WERI-Rb-1 (cell line): ENCODE measurements around the gene GMEB2.

Source experiments
- DNase-seq: peaks from one replicate; pipeline ENCODE4 v3.0.0-alpha.2; 2020
- H3K27ac ChIP-seq: fragments of 250-450 bp; sonication (Bioruptor Pico); 2 replicates; pipeline ENCODE4 v1.5.1; 2020; ENCODE audit warnings: mild to moderate bottlenecking, moderate library complexity
- H3K27me3 ChIP-seq: fragments of 250-450 bp; sonication (Bioruptor Pico); 2 replicates; pipeline ENCODE4 v1.5.1; 2021; ENCODE audit warnings: mild to moderate bottlenecking, low read depth, moderate library complexity; ENCODE audit not compliant: insufficient read depth, severe bottlenecking
- H3K36me3 ChIP-seq: fragments of 250-450 bp; sonication (Bioruptor Pico); 2 replicates; pipeline ENCODE4 v1.5.1; 2020; ENCODE audit warnings: mild to moderate bottlenecking, moderate library complexity
- H3K4me3 ChIP-seq: 2 replicates; pipeline ENCODE4 v1.5.1; 2011; ENCODE audit warnings: low read depth, mild to moderate bottlenecking, control low read depth, low read length
- H3K9me3 ChIP-seq: fragments of 250-450 bp; sonication (Bioruptor Pico); 2 replicates; pipeline ENCODE4 v1.5.1; 2021; ENCODE audit warnings: mild to moderate bottlenecking, moderate library complexity; ENCODE audit not compliant: severe bottlenecking
- TF ChIP-seq, protein P1 (sequence below): IDR thresholded peaks from 2 replicates; pipeline ENCODE4 v1.5.1; 2011; ENCODE audit warnings: low read depth, mild to moderate bottlenecking, control low read depth, inconsistent platforms, low read length

GMEB2 gene

DNA sequence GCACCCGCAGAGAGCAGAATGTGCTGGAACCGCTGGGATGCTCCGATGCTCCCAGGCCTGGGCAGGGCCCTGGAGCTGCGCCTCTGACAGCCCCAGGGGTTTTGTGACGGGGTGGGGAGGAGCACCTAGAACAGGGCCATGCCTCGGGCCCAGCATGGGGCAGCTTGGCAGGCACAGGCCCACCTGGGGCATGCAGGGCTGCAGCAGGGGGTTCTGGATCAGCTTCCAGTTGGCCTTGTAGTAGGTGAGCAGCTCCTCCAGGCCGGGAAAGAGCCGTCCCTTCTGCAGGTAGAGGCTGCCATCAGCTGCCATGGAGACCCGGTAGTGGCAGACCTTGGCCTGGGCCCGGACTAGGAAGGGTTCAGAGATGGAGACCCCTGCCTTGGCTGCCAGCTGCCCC, 83.8 kb downstream of the GMEB2 start:
- Histone ChIP-seq H3K9me3 (no peaks in the 10 kb centered on the region), H3K27ac (no peak overlapping the region), H3K4me3 (no peak overlapping the region), H3K36me3 (no peaks in the 10 kb centered on the region), H3K27me3 (no peaks in the 10 kb centered on the region)
- TF ChIP-seq, protein P1, sequence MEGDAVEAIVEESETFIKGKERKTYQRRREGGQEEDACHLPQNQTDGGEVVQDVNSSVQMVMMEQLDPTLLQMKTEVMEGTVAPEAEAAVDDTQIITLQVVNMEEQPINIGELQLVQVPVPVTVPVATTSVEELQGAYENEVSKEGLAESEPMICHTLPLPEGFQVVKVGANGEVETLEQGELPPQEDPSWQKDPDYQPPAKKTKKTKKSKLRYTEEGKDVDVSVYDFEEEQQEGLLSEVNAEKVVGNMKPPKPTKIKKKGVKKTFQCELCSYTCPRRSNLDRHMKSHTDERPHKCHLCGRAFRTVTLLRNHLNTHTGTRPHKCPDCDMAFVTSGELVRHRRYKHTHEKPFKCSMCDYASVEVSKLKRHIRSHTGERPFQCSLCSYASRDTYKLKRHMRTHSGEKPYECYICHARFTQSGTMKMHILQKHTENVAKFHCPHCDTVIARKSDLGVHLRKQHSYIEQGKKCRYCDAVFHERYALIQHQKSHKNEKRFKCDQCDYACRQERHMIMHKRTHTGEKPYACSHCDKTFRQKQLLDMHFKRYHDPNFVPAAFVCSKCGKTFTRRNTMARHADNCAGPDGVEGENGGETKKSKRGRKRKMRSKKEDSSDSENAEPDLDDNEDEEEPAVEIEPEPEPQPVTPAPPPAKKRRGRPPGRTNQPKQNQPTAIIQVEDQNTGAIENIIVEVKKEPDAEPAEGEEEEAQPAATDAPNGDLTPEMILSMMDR = no peak
- no peak for DNase-seq

DNA sequence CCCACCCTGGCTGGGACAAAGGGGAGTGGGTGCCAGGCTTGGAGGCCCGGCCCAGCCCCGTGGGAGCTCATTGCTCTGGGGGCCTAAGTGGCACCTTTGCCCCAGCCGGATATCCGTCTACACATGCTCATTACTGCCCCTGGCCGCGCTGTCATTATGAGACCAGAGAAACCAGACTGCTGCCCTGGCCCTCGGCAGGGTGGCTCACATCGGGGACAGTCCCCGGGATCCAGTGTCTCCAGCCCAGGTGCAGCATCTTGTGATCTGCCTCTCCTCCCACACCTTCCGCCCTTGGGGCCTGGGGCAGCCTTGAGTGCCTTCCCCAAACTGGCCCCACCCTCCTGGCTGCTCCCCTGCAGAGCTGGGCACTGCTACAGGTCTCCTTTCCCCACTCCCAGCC, 84.2 kb downstream of the GMEB2 start:
- TF ChIP-seq, protein P1 = no peak
- Histone ChIP-seq H3K27me3 (no peaks in the 10 kb centered on the region), H3K36me3 (no peaks in the 10 kb centered on the region), H3K9me3 (no peaks in the 10 kb centered on the region), H3K4me3 (no peak overlapping the region), H3K27ac (no peak overlapping the region; the same call in 1 of the 2 replicates)
- DNase-seq = no peak

DNA sequence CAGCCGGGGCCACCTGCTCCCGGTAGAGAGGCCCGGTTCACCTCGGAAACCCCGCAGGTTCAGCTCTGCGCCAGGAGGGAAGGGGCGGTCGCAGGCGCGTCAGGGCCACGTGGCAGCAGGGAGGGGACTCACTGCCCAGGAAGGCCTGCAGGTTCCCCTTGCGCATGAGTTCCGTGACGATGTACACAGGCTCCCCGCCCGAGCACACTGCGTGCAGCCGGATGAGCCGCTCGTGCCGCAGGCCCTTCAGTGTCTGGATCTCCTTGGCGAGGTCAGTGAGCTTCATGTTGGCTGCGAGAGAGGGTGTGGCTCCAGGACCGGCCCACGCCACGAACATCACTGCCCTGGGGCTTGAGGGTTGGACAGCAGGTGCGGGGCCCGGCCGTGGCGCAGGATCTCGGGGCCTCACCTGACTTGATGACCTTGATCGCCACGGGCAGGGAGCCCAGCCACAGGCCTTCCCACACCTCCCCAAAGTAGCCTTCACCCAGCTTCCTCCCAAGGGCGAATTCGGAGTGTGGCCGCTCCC, 84.8 kb downstream of the GMEB2 start:
- Histone ChIP-seq H3K36me3 (no peaks in the 10 kb centered on the region), H3K9me3 (no peaks in the 10 kb centered on the region), H3K27me3 (no peaks in the 10 kb centered on the region), H3K4me3 (no peak overlapping the region), H3K27ac (peak overlapping the region; percentile 48)
- peak; percentile 59 for DNase-seq
- TF ChIP-seq, protein P1 = no peak

DNA sequence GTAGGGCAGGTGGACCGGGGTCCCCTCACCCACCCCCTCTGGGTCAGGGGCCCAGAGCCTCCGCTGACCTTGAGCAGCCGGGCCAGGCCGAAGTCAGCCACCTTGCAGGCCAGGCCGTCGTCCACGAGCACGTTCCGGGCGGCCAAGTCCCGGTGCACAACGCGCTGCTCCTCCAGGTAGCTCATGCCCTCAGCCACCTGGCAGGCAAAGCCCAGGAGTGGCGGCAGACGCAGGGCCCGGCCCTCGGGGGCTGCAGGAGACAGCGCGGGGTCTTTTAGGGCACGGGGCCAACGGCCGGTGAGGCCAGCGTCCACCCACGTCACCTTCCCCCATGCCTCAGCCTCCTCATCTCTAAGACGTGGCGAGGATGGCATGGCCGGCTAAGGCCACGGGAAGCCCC, 85.5 kb downstream of the GMEB2 start:
- H3K36me3 ChIP-seq = no peaks in the 10 kb centered on the region
- DNase-seq = no peak
- H3K27me3 ChIP-seq = no peaks in the 10 kb centered on the region
- no peak overlapping the region for H3K4me3 ChIP-seq
- H3K27ac ChIP-seq = peak overlapping the region; percentile 48
- TF ChIP-seq, protein P1 = no peak
- no peaks in the 10 kb centered on the region for H3K9me3 ChIP-seq

DNA sequence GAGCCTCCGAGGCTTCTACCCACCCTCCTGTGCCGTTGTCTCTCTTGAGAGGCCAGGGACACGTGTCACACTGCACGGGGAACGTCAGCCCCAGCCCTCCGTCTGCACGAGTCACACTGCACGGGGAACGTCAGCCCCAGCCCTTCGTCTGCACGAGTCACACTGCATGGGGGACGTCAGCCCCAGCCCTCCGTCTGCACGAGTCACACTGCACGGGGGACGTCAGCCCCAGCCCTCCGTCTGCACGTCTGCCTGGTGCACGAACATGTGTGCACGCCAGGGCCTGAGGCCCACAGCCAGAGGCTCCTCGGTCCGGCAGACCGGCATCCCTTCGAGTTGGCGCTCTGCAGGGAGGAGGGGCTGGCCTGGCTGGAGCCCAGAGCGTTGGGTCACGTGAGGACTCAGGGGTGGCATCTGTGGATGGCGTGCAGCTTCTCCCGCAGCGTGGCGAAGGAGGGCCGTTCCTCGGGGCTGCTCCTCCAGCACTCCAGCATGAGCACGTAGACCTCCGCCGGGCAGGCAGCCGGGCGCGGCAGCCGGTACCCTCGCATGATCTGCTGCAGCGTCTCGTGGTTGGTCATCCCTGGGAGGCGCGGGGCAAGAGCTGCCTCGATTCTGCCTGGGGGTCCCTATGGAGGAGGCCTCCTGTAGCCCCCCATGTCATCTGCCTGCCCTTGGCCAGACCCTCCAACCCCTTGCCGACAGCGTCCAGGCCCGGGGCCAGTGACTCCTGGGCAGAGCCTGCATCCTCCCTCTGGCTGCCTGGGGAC, 86.3 kb downstream of the GMEB2 start:
- Histone ChIP-seq H3K36me3 (no peaks in the 10 kb centered on the region), H3K4me3 (no peak overlapping the region), H3K27ac (no peak overlapping the region), H3K9me3 (no peaks in the 10 kb centered on the region), H3K27me3 (no peaks in the 10 kb centered on the region)
- TF ChIP-seq, protein P1 = no peak
- DNase-seq = no peak
